Stimulated activated CD8-positive, alpha-beta memory T cell treated with anti-CD3 and anti-CD28 coated beads, Interleukin-15, amount 100 ng/mL, for 1 hour (primary cell): ENCODE results near the gene TRAPPC8.
"Not testable (repeated sequence)": the region's sequence is repeated elsewhere in the genome, so short reads cannot be mapped to it uniquely, and the experiment has no call there.

Source experiments
- DNase-seq: peaks from one replicate; pipeline ENCODE4 v3.0.0-alpha.2; 2020; ENCODE audit warnings: low read depth

Gene TRAPPC8

GRCh38 chr18:31863103-31863502 lies 79.8 kb downstream of the TRAPPC8 start:
- no peak for DNase-seq

DNA sequence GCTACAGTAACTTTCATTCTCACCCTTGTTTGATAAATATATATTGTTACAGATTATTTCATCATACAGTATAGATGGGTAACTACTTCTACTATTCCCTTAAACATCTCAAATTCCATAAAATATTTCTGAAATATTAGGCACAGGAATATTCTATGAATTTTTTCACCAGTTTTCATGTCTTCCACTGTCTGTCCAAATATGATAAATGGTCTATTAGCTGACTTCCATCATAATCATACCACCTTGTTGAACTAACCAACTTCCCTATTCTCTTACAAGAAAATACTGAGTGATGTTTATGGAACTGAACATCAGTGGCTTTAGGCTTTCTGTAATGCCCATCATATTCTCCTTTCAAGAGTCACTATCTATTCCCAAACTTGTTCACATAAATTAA lies 82.4 kb downstream of the TRAPPC8 start:
- DNase-seq = no peak

DNA sequence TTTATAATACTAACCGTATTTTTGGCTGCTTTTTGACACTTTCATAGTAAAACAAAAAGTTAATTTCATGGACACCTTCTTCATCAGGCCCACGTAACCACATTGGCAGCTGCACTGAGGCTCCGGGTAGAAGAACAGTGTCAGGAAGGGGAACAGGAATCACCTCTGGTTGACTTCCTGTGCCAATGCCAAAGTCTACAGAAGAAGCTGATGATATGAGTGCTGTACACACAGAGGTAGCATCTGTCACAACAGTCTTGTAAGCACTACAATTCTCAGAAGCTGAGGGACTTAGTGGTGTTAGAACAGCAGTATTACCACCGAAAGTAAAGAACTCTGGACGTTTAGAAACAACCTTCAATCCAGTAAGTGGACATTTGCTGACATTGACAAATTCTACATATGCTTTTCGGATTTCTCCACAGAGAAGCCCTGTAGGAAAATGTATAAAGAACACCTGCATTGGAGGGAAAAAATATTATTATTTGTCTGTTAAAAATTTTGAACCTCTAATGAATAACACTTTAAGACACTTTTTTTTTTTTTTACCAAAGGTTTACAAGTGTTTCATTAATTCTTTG lies 85.3 kb downstream of the TRAPPC8 start:
- no peak for DNase-seq

DNA sequence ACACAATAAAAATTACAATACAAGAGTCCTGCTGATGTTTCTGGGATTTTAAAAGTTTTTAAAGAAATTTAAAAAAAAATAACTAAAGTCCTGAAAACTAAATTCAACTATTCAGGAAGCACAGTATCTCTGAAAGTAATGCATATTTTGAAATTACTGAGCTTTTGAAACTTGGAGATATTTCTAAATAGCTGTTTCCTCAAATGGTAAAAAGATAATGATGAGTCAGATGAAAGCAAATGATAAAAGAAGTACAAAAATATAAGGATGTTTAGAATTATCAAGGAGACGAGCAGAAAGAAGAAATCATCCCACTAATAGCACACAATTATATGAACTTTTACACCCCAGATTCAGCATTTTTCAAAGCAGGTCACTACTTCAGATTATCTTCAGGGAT lies 92.1 kb downstream of the TRAPPC8 start:
- no peak for DNase-seq

DNA sequence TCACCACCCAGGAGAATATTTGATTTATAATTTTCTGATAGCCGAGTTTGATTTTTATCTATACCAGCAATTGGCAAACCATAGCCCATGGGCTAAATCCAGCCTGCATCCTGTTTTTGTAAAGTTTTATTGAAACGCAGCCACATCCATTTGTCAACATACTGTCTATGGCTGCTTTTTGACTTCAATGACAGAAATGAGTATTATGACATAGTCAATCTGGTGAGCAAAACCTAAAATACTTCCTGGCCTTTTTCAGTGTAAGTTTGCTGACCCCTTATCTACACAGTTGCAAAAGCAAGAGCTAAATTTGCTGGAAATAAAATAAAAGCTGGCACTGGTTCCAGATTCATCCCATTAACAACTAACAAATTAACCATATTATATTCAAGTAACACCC lies 102.4 kb downstream of the TRAPPC8 start:
- no peak for DNase-seq

GRCh38 chr18:31837879-31838278 lies 105.0 kb downstream of the TRAPPC8 start:
- DNase-seq = no peak

GRCh38 chr18:31835528-31836133 lies 107.3 kb downstream of the TRAPPC8 start:
- DNase-seq = no peak

DNA sequence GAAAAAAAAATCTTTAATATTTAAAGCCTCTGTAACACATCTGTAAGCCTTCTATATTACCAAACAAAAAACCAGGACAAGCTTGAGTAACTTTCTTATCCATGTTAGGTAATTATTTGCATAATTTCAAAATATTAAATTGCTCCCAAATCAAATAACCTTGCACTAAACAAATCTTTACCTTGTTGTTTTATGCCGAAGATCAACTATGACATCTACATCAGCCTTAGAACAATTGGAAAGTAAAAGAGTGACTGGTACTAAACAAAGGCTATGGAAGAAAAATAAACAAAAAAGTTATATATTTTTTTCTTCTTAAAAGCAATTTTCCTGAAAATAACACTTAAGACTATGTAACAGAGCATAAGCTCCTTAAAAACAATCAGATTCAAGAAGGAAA lies 111.0 kb downstream of the TRAPPC8 start:
- DNase-seq = no peak

- no peak for DNase-seq
These were observed 112.2 kb downstream of the TRAPPC8 start for GRCh38 chr18:31830686-31831085.

GRCh38 chr18:31828613-31829012 lies 114.3 kb downstream of the TRAPPC8 start:
- DNase-seq = no peak

GRCh38 chr18:31826673-31827325 lies 116.1 kb downstream of the TRAPPC8 start:
- DNase-seq = not testable (repeated sequence)

DNA sequence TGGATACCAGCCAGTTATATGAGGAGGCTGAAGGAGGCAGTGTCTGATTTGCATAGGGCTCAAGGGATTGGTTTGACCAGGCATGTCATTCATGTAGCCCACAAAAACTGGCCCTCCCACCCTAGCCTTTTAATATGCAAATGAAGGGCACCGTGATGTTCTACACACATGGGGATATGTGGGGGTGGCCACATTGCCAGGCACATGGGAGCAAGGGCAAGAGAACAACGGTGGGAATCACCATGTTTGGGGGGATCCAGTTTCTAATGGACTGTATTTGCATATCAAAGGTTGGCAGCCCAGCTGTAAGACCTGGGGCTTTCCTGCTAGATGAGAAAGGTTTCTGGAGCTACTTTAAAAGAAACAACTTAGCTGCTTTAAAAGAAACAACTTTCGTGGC lies 117.2 kb downstream of the TRAPPC8 start:
- DNase-seq = no peak

DNA sequence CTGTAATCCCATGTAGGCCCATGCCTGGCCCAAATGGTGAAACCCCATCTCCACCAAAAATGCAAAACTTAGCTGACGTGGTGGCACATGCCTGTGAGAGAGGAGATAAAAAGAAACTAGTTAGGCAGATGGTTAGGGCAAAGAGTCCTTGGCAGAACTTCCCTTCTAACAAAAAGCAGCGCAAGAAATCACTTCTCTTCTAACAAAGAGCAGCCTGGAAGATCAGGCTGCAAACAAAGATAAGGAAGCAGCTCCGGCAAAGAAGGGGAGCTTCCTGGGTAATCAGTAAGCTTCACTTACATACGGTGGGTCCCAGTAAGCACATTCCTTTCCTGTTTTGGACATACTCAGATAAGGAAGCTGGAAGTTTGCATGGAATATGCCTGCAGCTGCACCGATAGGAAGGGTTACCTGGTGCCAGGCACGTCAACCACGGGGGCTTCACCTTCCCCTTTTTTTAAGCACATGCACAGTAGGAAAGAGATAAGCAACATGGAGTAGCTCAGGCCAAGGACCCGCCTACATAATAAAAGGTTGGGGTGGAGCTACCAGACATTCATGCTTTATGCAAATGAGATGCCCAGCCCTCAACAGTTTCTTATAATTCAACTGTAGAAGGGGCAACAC lies 121.3 kb downstream of the TRAPPC8 start:
- no peak for DNase-seq

- no peak for DNase-seq
These were observed 123.1 kb downstream of the TRAPPC8 start for GRCh38 chr18:31819925-31820229.

- no peak for DNase-seq
These were observed 123.6 kb downstream of the TRAPPC8 start for GRCh38 chr18:31819106-31819924.

DNA sequence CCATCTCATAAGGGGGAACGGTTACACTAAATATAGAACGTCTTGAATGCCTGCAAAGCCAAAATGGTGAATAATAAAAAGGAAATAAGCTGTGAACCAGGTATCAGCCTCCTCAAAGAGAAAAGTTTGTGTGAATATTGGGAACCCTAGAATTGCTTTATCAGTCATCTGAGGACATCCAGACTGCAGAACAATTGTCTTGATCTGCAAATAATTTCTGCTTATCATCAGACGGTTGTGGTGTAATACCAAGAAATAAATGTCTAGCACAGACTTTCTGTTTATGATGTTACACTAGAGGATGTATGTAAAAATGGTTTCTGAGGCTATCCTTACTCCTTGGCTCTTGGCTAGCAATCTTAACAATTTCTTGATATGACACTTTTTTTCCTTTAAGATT lies 128.8 kb downstream of the TRAPPC8 start:
- DNase-seq = no peak

DNA sequence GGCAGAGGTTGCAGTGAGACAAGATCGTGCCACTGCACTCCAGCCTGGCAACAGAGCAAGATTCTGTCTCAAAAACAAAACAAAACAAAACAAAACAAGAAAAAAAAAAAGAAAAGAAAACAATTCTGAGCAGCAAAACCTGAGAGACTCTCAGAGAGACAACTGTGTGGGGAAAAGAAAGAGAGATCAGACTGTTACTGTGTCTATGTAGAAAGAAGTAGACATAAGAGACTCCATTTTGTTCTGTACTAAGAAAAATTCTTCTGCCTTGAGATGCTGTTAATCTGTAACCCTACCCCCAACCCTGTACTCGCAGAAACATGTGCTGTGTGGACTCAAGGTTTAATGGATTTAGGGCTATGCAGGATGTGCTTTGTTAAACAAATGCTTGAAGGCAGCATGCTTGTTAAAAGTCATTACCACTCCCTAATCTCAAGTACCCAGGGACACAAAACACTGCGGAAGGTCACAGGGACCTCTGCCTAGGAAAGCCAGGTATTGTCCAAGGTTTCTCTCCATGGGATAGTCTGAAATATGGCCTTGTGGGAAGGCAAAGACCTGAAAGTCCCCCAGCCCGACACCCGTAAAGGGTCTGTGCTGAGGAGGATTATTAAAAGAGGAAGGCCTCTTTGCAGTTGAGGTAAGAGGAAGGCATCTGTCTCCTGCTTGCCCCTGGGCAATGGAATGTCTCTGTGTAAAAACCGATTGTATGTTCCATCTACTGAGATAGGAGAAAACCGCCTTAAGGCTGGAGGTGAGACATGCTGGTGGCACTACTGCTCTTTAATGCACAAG lies 132.4 kb downstream of the TRAPPC8 start:
- DNase-seq = not testable (repeated sequence)

DNA sequence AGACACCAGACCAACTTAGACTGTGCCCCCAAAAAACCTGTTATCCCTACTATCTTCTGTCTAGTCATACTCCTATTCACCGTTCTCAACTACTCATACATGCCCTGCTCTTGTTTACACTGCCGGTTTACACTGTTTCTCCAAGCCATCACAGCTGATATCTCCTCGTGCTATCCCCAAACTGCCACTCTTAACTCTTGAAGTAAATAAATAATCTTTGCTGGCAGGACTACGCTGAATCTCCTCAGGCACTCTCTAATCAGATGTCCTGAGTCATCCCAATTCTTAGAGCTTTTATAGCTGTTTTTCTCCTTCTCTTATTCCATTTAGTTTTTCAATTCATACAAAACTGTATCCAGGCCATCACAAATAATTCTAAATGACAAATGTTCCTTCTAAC lies 133.9 kb downstream of the TRAPPC8 start:
- DNase-seq = not testable (repeated sequence)

GRCh38 chr18:31801078-31801477 lies 141.8 kb downstream of the TRAPPC8 start:
- DNase-seq = no peak

GRCh38 chr18:31799257-31799656 lies 143.7 kb downstream of the TRAPPC8 start:
- DNase-seq = not testable (repeated sequence)

- DNase-seq = no peak
These were observed 144.5 kb downstream of the TRAPPC8 start for GRCh38 chr18:31798399-31798798.

GRCh38 chr18:31795747-31796146 lies 147.2 kb downstream of the TRAPPC8 start:
- DNase-seq = no peak
